GM12864 (cell line): Measurements from ENCODE around the gene NR6A1.

Experiments used
- DNase-seq: peaks from one replicate; pipeline ENCODE4 v3.0.0-alpha.2; 2011; ENCODE audit warnings: low read depth
- H3K4me3 ChIP-seq: 2 replicates; pipeline ENCODE4 v1.5.1; 2011; ENCODE audit warnings: mild to moderate bottlenecking, low read depth, low read length, control low read depth
- CTCF ChIP-seq: IDR thresholded peaks from 2 replicates; pipeline ENCODE4 v1.5.1; 2011; ENCODE audit warnings: low read depth, mild to moderate bottlenecking, moderate library complexity, low read length, control low read depth, inconsistent platforms; ENCODE audit errors: missing control alignments

NR6A1 gene

GRCh38 chr9:124514874-124515273 lies 256.2 kb downstream of the NR6A1 start:
- no peak overlapping the region for H3K4me3 ChIP-seq
- no peak for DNase-seq
- no peak for TF ChIP-seq CTCF

GRCh38 chr9:124514125-124514524 lies 257.0 kb downstream of the NR6A1 start:
- DNase-seq, result no peak
- H3K4me3 ChIP-seq, result no peak overlapping the region
- no peak for TF ChIP-seq CTCF

DNA sequence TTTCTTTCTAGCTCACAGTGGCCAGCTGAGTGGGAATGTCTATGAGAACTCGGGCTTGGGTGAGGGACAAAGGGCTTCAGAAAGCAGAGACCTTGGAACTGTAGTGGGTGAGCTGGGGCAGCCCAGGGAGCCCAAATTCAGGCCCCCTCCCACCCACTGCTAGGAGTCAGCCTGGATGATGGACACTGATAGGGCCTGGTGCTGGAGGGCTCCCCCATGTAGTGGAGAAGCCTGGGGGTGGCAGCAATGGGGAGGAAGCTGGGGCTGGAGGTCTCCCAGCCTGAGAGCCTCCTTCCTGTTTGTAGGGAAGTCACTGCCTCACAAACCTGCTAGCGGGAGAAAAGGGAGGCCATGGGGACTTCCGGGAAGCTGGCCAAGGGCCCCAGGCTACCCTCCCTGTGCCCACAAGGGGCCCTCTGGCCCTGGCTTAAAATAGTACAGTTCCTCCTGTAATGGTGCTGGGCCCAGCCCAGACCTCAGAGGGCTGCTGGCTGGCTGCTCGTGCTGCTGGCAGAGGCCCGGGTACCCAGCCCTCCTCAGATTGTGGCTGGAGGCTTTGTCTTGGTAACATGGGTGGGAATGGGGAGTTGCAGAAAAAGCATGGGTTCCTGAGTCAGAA lies 257.6 kb downstream of the NR6A1 start:
- no peak overlapping the region for H3K4me3 ChIP-seq
- DNase-seq, result no peak
- no peak for TF ChIP-seq CTCF

DNA sequence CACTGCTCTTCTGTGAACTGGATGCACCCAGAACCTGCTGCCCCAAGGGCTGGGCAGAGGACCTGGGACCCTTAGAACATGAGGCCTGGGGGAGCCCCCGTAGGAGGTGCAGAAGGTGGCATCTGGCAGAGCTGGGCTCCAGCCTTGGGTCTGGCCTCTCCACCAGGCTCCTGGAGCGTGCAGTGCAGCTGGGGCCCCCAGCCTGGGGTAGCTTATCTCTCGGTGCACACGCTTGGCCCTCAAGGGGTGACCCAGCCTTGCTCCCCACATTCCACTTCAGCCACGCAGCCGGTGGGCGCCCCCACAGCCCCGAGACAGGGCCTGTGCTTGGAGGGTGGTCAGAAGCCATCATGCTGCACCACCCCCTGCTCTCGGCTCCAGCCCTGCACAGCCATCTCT lies 258.3 kb downstream of the NR6A1 start:
- no peak for DNase-seq
- no peak overlapping the region for H3K4me3 ChIP-seq
- no peak for TF ChIP-seq CTCF

DNA sequence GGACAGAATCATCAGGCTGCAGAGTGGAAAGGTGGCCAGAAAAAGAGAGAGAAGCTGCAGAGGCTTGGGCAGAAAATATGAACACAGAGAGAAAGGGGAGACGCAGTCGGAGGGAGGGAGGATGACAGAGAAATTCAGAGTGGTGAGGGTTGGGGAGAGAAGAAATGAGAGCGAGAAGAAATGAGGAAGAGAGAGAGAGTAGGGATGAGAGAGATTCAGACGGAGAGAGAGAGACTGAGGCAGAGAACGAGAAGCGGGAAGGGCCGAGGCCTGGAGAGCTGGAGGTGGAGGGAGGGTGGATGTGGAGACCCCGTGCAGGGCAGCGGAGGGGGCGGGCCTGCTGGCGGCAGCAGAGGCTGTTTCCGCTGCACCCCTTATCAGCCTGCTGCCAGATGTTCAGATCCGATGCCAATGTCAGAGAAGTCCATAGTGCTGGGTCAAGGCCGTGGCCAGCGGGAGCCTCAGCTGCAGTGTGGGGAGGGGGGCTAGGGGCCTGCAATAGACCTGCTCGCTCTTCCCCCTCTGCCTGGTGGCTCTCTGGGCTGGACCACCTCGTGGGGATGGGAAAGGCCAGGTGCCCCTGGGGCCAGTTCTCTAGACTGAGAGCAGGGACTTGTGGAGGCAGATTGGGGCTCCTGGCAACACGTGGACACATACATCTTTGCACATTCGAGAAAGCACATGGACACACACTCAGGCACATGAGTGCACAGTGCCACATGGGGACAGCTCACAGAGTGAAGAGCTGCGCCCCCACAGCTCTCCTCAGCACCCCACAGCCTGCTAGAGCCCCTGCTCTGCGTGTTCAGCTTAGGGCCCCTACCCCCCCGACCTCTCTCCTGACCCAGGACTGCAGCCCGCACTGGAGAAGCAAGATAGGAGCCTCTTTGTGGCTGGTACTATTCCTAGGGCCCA lies 259.0 kb downstream of the NR6A1 start:
- DNase-seq, result no peak
- TF ChIP-seq CTCF, result no peak
- H3K4me3 ChIP-seq, result no peak overlapping the region

DNA sequence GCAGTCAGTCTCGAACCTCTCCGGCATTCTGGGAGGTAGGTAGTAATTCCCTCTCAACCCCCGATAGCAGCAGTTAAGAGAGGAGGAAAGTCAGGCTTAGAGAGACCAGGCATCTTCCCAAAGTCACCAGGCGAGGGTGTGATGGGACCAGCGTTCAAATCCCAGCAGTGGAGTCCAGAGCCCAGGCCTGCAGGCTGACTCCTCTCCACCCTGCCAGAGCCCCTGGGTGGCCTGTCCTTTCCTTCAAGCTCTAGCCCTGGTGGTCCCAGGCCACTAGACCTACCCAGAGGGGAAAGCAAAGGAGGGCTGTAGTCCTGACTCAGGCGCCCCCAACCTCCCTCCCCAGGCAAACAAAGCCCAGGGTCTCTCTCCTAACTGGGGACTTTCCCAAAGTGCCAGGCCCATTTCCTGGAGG lies 259.7 kb downstream of the NR6A1 start:
- no peak overlapping the region for H3K4me3 ChIP-seq
- no peak for TF ChIP-seq CTCF
- DNase-seq, result no peak
